ENCODE results near the gene APOA1. TPM values are rescaled to one million over a fixed set of nuclear protein-coding genes. Genes with fewer than 3 reads are reported as not detected.
A peak's percentile ranks its signal among the peaks of the same experiment; 100 is the strongest.
"Not testable (repeated sequence)": the region's sequence is repeated elsewhere in the genome, so short reads cannot be mapped to it uniquely, and the experiment has no call there.

The APOA1 gene
- total RNA-seq, 2 experiments from 2014 or later, result 0.23 to 0.25 TPM

DNA sequence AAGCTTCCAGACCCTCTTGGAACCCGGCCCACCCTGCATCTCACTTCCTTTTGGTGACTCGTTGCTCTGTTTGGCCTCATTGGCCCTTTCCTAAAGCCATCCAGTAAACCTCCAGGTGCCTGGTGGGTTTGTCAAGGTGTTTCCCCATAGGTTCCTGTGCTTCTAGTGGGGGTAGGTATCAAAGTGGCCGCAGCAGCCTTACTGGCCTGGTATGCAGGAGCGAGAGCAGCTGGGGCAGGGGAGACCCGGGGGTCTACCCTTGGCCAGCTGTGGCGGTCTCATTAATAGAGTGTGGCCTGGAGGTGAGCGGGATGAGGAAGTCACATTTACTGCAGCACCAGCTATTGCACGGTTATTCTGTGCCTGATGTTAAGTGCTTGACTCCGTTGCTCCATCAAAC, 18.4 kb downstream of the APOA1 start:
- no peak overlapping the region for H3K27ac Mint-ChIP-seq
- POLR2A ChIA-PET, result no interaction called here
- no peaks in the 10 kb centered on the region for H3K4me1 Mint-ChIP-seq
- CTCF ChIA-PET, result interaction anchor here (1.4 kb wide), 1 partner anchor 17 kb away, joined by 5 read pairs; no protein-coding TSS in a partner anchor
- no peak for DNase-seq
- H3K36me3 Mint-ChIP-seq (ENCODE audit: low read depth), result no peaks in the 10 kb centered on the region
- H3K9me3 Mint-ChIP-seq, result no peaks in the 10 kb centered on the region
- no peak overlapping the region for H3K4me3 Mint-ChIP-seq
- no peaks in the 10 kb centered on the region for H3K27me3 Mint-ChIP-seq

DNA sequence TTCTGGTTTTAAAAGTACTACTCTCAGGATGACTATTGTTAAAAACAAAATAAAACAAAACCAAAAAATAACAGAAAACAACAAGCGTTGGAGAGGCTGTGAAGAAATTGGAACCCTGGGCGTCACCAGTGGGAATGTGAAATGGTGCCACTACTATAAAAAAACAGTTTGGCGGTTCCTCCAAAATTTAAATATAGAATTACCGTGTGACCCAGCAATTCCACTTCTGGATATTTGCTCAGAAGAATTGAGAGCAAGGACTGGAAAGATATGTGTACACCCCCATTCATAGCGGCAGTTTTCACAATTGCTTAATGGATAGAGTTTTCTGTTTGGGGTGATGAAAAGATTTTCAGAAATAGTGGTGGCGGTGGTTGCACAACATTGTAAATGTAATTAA, 22.9 kb downstream of the APOA1 start:
- no peaks in the 10 kb centered on the region for H3K36me3 Mint-ChIP-seq (ENCODE audit: low read depth)

DNA sequence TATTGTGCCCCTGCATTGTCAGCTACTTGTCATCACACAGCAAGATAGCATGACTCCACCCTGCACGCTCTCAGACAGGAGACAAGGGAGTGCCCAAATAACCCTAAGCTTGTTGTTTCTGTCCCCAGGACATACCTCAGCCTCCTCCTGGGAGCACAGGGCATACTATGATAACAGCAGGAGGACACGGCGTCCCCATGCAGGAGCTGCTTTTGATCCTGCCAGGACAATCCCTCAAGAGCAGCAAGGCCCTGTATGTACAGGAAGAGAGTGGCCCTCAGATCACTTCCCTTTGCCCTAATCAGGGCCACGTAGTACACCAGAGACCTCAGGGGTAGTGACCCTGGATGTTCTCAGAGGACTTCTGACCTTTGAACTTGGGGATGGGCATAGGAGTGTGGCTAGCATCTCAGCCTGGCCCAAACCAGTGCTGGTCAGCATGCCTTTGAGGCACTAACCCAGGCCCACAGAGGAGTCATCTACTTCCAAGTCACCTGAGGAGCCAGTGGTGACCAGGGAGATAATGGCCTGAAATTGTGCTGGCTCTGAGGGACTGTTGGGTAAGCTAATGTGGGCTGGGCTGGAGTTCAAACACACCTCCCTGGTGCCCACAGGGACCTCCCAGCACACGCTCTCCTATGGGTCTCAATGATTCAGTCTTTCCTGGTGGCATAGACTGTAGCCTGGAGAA, 23.5 kb downstream of the APOA1 start:
- peaks cover 2% of the 10 kb centered on the region for H3K27me3 Mint-ChIP-seq
- no peaks in the 10 kb centered on the region for H3K9me3 Mint-ChIP-seq
- H3K36me3 Mint-ChIP-seq (ENCODE audit: low read depth), result no peaks in the 10 kb centered on the region
- H3K4me1 Mint-ChIP-seq, result no peaks in the 10 kb centered on the region
- no peak for DNase-seq
- H3K4me3 Mint-ChIP-seq, result no peak overlapping the region
- no peak overlapping the region for H3K27ac Mint-ChIP-seq
- ChIA-PET POLR2A (interaction anchor here (0.6 kb wide), 1 partner anchor 263 kb away, joined by 3 read pairs; no protein-coding TSS in a partner anchor), CTCF (no interaction called here)

More for the DNA sequence above, 22.9 kb downstream of the APOA1 start:
- Mint-ChIP-seq H3K4me3 (no peak overlapping the region), H3K27ac (no peak overlapping the region), H3K4me1 (no peaks in the 10 kb centered on the region), H3K9me3 (no peaks in the 10 kb centered on the region), H3K27me3 (peaks cover 2% of the 10 kb centered on the region)
- CTCF ChIA-PET, result no interaction called here
- DNase-seq, result no peak
- POLR2A ChIA-PET, result no interaction called here

DNA sequence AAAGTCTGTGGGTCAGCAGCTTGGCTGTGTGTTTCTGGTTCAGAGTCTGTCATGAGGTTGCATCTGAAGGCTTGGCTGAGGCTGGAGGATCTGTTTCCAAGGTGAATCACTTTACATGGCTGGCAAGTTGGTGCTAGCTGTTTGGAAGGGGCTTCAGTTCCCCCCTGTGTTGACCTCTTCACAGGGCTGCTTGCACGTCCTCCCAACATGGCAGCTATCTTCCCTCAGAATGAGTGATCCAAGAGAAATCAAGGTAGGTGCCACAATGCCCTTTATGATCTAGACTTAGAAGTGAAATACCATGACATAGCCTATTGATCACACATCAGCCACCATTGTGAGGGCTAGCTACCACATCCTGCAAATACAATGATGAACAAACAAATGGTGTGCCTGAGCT, 24.3 kb downstream of the APOA1 start:
- Mint-ChIP-seq H3K4me3 (no peak overlapping the region), H3K4me1 (no peaks in the 10 kb centered on the region), H3K27ac (no peak overlapping the region), H3K9me3 (no peaks in the 10 kb centered on the region), H3K27me3 (peaks cover 2% of the 10 kb centered on the region), H3K36me3 (ENCODE audit: low read depth) (no peaks in the 10 kb centered on the region)
- ChIA-PET CTCF (interaction anchor here (0.8 to 1.0 kb wide), 2 partner anchors 10 to 96 kb away, joined by 3 read pairs; partner anchors contain the start of gene APOA4), POLR2A (no interaction called here)
- DNase-seq, result no peak

DNA sequence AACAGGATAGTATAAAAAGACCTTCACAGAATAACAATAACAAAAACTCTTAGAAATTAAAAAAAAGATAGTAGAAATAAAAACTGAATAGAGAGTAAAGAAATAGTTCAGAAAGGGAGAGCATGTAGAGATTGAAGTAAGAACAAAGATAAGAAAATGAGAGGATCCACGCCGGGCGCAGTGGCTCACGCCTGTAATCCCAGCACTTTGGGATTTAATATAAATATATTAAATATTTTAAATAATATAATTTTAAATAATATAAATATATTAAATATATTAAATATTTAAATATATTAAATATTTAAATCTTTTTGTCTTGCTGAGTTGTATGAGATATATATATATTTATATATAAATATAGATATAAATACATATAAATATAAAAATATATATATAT, 25.3 kb downstream of the APOA1 start:
- CTCF ChIA-PET, result interaction anchor here (0.8 to 1.0 kb wide), 2 partner anchors 11 to 97 kb away, joined by 3 read pairs; partner anchors contain the start of gene APOA4
- H3K36me3 Mint-ChIP-seq (ENCODE audit: low read depth), result no peaks in the 10 kb centered on the region
- H3K9me3 Mint-ChIP-seq, result no peaks in the 10 kb centered on the region
- POLR2A ChIA-PET, result no interaction called here
- H3K4me1 Mint-ChIP-seq, result no peaks in the 10 kb centered on the region
- DNase-seq, result no peak
- no peak overlapping the region for H3K4me3 Mint-ChIP-seq
- no peak overlapping the region for H3K27ac Mint-ChIP-seq
- peaks cover 2% of the 10 kb centered on the region for H3K27me3 Mint-ChIP-seq

DNA sequence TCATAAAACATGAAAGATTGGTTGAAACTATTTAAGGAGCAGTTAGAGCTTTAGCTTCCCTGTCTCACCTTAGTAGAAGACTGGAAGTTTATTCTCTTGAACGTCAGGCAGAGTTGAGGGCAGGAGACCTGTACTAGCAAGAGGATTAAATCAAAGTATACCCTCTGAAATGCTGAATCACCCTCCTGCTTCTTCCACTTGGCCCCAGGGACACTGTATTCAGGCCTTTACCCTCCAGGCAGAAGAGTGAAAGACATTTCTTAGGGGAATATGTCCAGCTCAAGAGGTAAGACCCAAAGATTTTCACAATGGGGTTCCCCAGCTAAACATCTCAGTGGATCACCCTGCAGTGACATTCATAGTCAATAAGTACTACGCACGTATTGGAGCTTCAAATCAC, 26.2 kb downstream of the APOA1 start:
- CTCF ChIA-PET, result interaction anchor here (0.6 to 1.7 kb wide), 3 partner anchors 9 to 294 kb away, joined by 3 to 5 read pairs (median 5); no protein-coding TSS in a partner anchor
- Mint-ChIP-seq H3K4me3 (no peak overlapping the region), H3K4me1 (no peaks in the 10 kb centered on the region), H3K9me3 (no peaks in the 10 kb centered on the region), H3K36me3 (ENCODE audit: low read depth) (no peaks in the 10 kb centered on the region), H3K27me3 (peaks cover 2% of the 10 kb centered on the region), H3K27ac (no peak overlapping the region)
- DNase-seq, result no peak
- POLR2A ChIA-PET, result interaction anchor here (0.7 kb wide), 1 partner anchor 16 kb away, joined by 3 read pairs; no protein-coding TSS in a partner anchor

DNA sequence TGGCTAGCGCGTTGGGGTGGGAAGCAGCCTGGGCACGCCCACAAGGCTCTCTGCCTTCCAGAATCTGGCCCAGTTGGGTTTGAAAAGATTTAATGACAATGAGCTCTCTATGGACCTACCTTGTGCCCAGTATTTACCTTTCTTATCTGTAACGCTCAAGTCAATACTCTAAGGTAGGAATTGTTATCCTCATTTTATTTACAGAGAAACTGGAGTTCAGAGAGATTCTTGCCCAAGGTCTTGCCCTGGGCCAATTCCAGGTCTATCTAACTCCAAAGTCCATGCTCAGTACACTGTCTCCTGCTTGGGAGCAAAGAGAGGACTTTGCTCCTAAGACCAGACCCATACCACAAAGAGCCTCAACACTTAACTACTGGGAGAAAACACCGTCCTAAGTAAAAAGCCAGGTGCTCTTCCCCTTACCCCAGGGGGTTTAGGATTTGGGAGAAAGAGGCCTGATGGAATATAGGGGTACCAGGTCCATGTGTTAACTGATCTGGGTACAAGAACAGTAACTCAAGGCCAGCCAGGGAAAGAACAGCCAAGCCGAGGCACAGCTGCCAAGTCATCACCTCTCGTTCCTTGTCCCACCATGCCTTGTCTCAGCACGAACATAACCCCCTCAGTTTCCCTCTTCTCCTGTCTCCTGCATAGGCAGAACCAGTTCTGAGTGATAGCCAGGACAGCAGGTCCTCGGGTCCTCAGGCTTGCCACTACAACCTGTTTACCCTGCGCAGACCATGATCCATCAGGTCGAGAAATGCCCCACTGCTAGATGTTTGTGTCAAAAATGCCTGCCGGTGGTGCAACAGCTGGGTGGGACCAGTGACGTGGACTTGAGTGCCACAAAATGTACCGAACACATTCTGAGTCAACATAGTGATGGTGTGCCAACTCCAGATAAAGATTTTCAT, 28.9 kb downstream of the APOA1 start:
- no peak for DNase-seq
- Mint-ChIP-seq H3K27ac (no peak overlapping the region), H3K4me3 (no peak overlapping the region), H3K27me3 (peaks cover 3% of the 10 kb centered on the region), H3K9me3 (no peaks in the 10 kb centered on the region), H3K4me1 (no peaks in the 10 kb centered on the region), H3K36me3 (ENCODE audit: low read depth) (no peaks in the 10 kb centered on the region)
- POLR2A ChIA-PET, result no interaction called here
- CTCF ChIA-PET, result no interaction called here

DNA sequence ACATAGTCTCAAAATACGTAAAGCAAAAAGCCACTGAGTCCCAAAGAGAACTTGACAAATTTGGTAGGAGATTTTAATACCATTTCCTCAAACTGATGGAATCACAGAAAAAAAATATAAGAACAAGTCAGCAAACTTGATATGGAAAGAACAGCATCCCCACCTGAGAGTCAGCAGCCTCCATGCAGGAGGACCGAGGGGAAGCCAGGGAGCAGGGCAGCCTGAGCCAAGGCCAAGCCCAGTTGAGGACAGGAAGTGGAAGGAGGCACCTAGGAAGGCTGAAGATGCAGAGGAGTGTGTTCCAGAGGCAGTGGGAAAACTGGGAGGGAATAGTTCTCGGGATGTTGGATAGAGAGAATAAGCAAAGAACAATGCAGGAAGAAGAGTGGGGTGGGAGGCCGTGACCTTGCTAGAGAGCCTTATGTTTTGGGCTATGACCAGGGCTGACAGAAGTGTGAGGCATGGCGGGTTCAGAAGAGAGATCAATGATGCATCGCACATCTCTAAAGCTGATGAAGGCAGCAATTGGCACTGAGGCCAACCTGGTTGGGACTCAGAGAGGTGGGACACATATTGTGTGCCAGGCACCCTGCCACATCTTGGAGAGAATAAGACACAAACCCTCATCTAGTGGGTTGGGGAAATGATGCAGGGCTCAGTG, 29.7 kb downstream of the APOA1 start:
- Mint-ChIP-seq H3K36me3 (ENCODE audit: low read depth) (no peaks in the 10 kb centered on the region), H3K4me1 (no peaks in the 10 kb centered on the region), H3K4me3 (no peak overlapping the region), H3K27me3 (peaks cover 3% of the 10 kb centered on the region), H3K9me3 (no peaks in the 10 kb centered on the region), H3K27ac (peak overlapping the region; percentile 14)
- POLR2A ChIA-PET, result no interaction called here
- CTCF ChIA-PET, result no interaction called here
- DNase-seq, result no peak

DNA sequence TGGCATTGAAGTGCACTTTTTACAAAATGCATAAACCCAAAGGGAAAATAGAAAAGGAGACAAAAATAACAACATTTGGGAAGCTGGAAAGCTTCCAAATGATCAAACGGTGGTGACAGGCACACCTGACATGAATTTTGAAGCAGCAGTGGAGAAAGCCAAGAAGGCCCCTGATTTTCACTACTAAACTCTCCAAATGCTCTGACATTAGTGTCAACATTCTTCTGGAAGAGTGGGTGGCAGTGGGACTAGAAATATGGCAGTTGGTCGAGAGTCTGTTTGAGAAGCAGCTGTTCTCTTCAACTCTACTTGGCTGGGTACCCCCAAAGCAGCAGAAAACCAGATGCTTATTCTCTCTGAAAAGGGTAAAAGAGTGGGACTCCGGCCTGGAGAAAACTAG, 33.4 kb downstream of the APOA1 start:
- ChIA-PET CTCF (interaction anchor here (0.9 kb wide), 1 partner anchor 13 kb away, joined by 3 read pairs; no protein-coding TSS in a partner anchor), POLR2A (no interaction called here)
- Mint-ChIP-seq H3K9me3 (no peaks in the 10 kb centered on the region), H3K4me1 (no peaks in the 10 kb centered on the region), H3K27me3 (peaks cover 11% of the 10 kb centered on the region), H3K4me3 (no peak overlapping the region), H3K27ac (no peak overlapping the region), H3K36me3 (ENCODE audit: low read depth) (no peaks in the 10 kb centered on the region)
- DNase-seq, result no peak

DNA sequence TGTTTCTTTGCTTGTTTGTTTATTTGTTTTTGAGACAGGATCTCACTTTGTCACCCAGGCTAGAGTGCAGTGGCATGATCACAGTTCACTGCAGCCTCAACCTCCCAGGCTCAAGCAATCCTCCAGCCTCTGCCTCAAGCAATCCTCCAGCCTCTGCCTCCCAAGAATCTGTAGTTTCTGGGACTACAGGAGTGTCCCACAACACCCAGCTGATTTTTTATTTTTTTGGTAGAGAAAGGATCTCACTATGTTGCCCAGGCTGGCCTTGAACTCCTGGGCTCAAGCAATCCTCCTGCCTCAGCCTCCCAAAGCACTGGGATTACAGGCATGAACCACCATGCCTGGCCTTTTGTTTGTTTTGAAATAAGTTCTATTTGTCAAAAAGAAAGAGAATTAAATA, 35.8 kb downstream of the APOA1 start:
- CTCF ChIA-PET, result interaction anchor here (1.8 kb wide), 1 partner anchor 10 kb away, joined by 7 read pairs; the partner anchor contains the start of gene APOA5
- POLR2A ChIA-PET, H3K4me3 Mint-ChIP-seq: not testable (repeated sequence)

DNA sequence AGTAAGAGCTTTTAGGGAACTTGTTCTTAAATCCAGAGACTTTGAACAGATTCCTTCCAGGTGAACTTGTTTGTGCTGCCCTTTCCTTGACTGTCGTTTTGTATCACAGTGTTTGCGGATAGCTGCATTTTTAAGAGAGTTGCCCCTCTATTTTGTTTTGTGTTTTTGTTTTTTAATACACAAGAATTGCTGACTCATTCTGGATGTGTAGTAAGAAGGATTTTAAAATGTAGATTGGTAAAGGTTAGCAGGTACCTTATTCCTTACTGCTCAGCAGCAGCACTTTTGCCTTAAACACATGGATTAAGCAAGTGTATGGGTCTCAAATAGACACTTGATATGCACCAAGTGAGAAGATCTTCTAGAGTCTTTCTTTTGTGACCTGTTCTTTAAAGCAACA, 36.8 kb downstream of the APOA1 start:
- CTCF ChIA-PET, result interaction anchor here (2.1 kb wide), 1 partner anchor 10 kb away, joined by 8 read pairs; the partner anchor contains the start of gene APOA5
- POLR2A ChIA-PET, result no interaction called here
- no peak overlapping the region for H3K27ac Mint-ChIP-seq
- H3K4me1 Mint-ChIP-seq, result no peaks in the 10 kb centered on the region
- H3K4me3 Mint-ChIP-seq, result no peak overlapping the region
- DNase-seq, result no peak
- no peaks in the 10 kb centered on the region for H3K9me3 Mint-ChIP-seq
- H3K36me3 Mint-ChIP-seq (ENCODE audit: low read depth), result no peaks in the 10 kb centered on the region
- peaks cover 14% of the 10 kb centered on the region for H3K27me3 Mint-ChIP-seq

More for the DNA sequence above, 35.8 kb downstream of the APOA1 start:
- not testable (repeated sequence) for H3K36me3 Mint-ChIP-seq (ENCODE audit: low read depth); H3K4me1 Mint-ChIP-seq; H3K27ac Mint-ChIP-seq; H3K9me3 Mint-ChIP-seq; DNase-seq
- H3K27me3 Mint-ChIP-seq, result peaks cover 14% of the 10 kb centered on the region

DNA sequence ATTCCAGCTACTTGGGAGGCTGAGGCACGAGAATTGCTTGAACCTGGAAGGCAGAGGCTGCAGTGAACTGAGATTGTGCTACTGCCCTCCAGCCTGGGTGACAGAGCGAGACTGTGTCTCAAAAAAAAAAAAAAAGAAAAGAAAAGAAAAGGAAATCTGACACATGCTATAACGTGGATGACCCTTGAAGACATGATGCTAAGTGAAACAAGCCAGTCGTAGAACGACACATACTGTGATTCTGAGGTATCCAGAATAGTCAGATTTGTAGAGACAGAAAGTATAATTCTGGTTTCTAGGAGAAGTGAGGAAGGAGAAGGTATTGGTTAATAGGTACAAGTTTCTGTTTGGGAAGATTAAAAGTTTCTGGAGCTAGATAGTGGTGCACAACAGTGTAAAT, 39.1 kb downstream of the APOA1 start:
- H3K4me3 Mint-ChIP-seq, result no peak overlapping the region
- no peaks in the 10 kb centered on the region for H3K36me3 Mint-ChIP-seq (ENCODE audit: low read depth)
- no peak overlapping the region for H3K27ac Mint-ChIP-seq
- peaks cover 2% of the 10 kb centered on the region for H3K4me1 Mint-ChIP-seq
- peaks cover 12% of the 10 kb centered on the region for H3K27me3 Mint-ChIP-seq
- DNase-seq, result no peak
- ChIA-PET POLR2A (no interaction called here), CTCF (no interaction called here)
- no peaks in the 10 kb centered on the region for H3K9me3 Mint-ChIP-seq

DNA sequence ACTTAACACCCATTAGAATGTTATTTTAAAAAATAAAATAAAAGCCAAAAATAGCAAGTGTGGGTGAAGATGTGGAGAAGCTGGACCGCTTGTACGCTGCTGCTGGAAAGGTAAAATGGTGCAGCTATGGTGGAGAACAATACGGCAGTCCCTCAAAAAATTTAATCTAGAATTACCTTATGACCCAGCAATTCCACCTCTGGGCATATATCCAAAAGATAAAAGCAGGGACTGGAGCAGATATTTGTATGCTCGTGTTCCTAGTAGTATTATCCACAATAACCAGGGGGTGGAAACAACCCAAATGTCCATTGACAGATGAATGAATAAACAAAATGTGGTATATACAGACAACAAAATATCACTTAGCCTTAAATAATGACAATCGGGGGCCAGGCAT, 39.6 kb downstream of the APOA1 start:
- H3K36me3 Mint-ChIP-seq (ENCODE audit: low read depth), result no peaks in the 10 kb centered on the region
- no peak for DNase-seq
- peaks cover 12% of the 10 kb centered on the region for H3K27me3 Mint-ChIP-seq
- peaks cover 2% of the 10 kb centered on the region for H3K4me1 Mint-ChIP-seq
- POLR2A ChIA-PET, result no interaction called here
- H3K4me3 Mint-ChIP-seq, result no peak overlapping the region
- H3K27ac Mint-ChIP-seq, result no peak overlapping the region
- CTCF ChIA-PET, result no interaction called here
- no peaks in the 10 kb centered on the region for H3K9me3 Mint-ChIP-seq
